ENCODE results near the gene CARF. TPM values are rescaled to one million over a fixed set of nuclear protein-coding genes. Genes with fewer than 3 reads are reported as not detected.
A peak's percentile ranks its signal among the peaks of the same experiment; 100 is the strongest.

The CARF gene
- total and polyA plus RNA-seq, 2 of the 13 experiments (the other 11 are each of a cell fraction or from before 2014, with no cell fraction given) = 3.0 to 5.4 TPM

DNA sequence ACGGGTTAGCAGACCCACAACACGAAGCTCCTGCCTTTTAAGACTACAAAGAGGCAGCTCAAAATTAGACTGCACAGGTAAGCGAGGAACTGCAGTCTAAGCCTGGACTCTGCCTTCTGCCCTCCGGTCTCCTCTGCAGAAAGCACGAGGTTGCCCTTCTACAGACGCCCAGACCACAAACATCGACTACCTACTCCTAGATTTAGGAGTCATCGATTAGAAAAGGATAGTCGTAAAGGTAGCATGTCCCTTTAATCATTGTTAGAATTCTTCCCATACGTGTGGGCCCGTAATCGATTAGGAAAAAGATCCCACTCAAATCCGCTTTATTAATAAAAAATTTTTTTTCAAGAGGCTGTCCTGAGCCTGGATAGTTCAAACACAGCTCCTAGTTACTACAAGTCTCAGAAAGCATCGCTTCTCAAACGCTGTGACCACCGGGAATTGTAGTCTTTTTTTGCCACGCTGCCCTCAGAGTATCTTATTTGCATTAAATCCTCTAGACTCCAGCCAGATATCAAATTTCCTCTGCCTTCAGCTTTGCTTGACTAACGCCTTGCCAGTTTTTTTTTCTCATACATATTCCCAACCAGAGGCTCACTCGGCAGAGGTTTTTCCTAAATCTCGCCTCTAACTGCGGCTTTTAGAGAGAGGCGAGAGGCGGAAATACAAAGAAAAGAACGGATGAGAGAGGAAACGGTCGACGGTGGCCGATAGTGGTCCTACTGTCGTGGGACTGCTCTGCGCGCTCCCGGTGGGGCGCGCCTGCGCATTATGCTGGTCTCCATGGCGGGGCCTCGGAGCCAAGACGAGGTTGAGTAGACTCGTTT is at the start of gene CARF, which contains the start of gene WDR12 (continued):
- TF ChIP-seq ZNF782 (CRISPR knock-in tag; IDR thresholded peaks at IDR 0.05; ENCODE audit: borderline replicate concordance) (no peak; the same call in 1 of the 2 replicates), RAD21 (CRISPR knock-in tag; IDR thresholded peaks at IDR 0.05) (no peak; the same call in 1 of the 2 replicates), GATA4 (IDR thresholded peaks at IDR 0.05; ENCODE audit: borderline replicate concordance, low read depth) (0 out of 2 replicates have a peak, but pooled peaks have one; percentile 70), ZNF335 (CRISPR knock-in tag; IDR thresholded peaks at IDR 0.05) (no peak), SNAPC4 (CRISPR knock-in tag; IDR thresholded peaks at IDR 0.05) (peak; percentile 47; the same call in 1 of the 2 replicates), MLXIP (CRISPR knock-in tag; IDR thresholded peaks at IDR 0.05; ENCODE audit: borderline replicate concordance) (no peak), ZNF350 (CRISPR knock-in tag; IDR thresholded peaks at IDR 0.05; ENCODE audit: borderline replicate concordance, low read depth) (peak; percentile 28), ZNF431 (CRISPR knock-in tag; IDR thresholded peaks at IDR 0.05; ENCODE audit: borderline replicate concordance, low read depth) (peak; percentile 72; the same call in 1 of the 2 replicates), RXRB (CRISPR knock-in tag; IDR thresholded peaks at IDR 0.05; ENCODE audit: borderline replicate concordance) (peak; percentile 34; the same call in 1 of the 2 replicates), ZNF724P (CRISPR knock-in tag; IDR thresholded peaks at IDR 0.05; ENCODE audit: borderline replicate concordance) (peak; percentile 21; the same call in 1 of the 2 replicates), ZNF10 (CRISPR knock-in tag; IDR thresholded peaks at IDR 0.05; ENCODE audit: borderline replicate concordance, low read depth) (no peak), ATF1 (CRISPR knock-in tag; IDR thresholded peaks at IDR 0.05) (peak; percentile 70), ZFP36 (IDR thresholded peaks at IDR 0.05; ENCODE audit: borderline replicate concordance, low read depth, low read length, partially characterized antibody) (no peak), ZNF30 (CRISPR knock-in tag; IDR thresholded peaks at IDR 0.05) (no peak), ATM (IDR thresholded peaks at IDR 0.05; ENCODE audit: borderline replicate concordance) (no peak)
- TF ChIP-seq, protein P1, sequence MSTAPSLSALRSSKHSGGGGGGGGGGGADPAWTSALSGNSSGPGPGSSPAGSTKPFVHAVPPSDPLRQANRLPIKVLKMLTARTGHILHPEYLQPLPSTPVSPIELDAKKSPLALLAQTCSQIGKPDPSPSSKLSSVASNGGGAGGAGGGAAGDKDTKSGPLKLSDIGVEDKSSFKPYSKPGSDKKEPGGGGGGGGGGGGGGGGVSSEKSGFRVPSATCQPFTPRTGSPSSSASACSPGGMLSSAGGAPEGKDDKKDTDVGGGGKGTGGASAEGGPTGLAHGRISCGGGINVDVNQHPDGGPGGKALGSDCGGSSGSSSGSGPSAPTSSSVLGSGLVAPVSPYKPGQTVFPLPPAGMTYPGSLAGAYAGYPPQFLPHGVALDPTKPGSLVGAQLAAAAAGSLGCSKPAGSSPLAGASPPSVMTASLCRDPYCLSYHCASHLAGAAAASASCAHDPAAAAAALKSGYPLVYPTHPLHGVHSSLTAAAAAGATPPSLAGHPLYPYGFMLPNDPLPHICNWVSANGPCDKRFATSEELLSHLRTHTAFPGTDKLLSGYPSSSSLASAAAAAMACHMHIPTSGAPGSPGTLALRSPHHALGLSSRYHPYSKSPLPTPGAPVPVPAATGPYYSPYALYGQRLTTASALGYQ (CRISPR knock-in tag; IDR thresholded peaks at IDR 0.05) = peak; percentile 54; the same call in 1 of the 2 replicates
- TF ChIP-seq, protein P2, sequence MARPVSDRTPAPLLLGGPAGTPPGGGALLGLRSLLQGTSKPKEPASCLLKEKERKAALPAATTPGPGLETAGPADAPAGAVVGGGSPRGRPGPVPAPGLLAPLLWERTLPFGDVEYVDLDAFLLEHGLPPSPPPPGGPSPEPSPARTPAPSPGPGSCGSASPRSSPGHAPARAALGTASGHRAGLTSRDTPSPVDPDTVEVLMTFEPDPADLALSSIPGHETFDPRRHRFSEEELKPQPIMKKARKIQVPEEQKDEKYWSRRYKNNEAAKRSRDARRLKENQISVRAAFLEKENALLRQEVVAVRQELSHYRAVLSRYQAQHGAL (CRISPR knock-in tag; IDR thresholded peaks at IDR 0.05; ENCODE audit: not compliant biosample characterization) = no peak

Data from HepG2 (cell line).